ENCODE data around the gene CSRP3. TPM values are rescaled to one million over a fixed set of nuclear protein-coding genes. Genes with fewer than 3 reads are reported as not detected.
A peak's percentile ranks its signal among the peaks of the same experiment; 100 is the strongest.

The CSRP3 gene
- total and polyA plus RNA-seq, 9 of the 15 experiments (the other 6 are each of a cell fraction or from before 2014, with no cell fraction given), result 0.14 TPM; not detected in 8

GRCh38 chr11:19243143-19243542, 41.4 kb upstream of the CSRP3 start (continued):
- TF ChIP-seq TAL1 (IDR thresholded peaks at IDR 0.05) (peak; percentile 60; the same call in 1 of the 2 replicates), POLR2AphosphoS5 (IDR thresholded peaks at IDR 0.05; ENCODE audit: control insufficient read depth, insufficient read depth, low read depth, low read length) (peak; percentile 48; the same call in 1 of the 2 replicates), ARID1B (IDR thresholded peaks at IDR 0.05) (0 out of 2 replicates have a peak, but pooled peaks have one; percentile 22), NFATC3 (IDR thresholded peaks at IDR 0.05) (no peak), E2F3 (CRISPR knock-in tag; IDR thresholded peaks at IDR 0.05) (no peak), ZNF436 (CRISPR knock-in tag; IDR thresholded peaks at IDR 0.05) (no peak), MEIS2 (IDR thresholded peaks at IDR 0.05; ENCODE audit: partially characterized antibody) (peak; percentile 64), KAT8 (IDR thresholded peaks at IDR 0.05; ENCODE audit: low read depth) (no peak), ZZZ3 (IDR thresholded peaks at IDR 0.05) (no peak), TCF7L2 (IDR thresholded peaks at IDR 0.05; ENCODE audit: low read depth, low read length) (no peak), SOX6 (IDR thresholded peaks at IDR 0.05) (no peak), CHD2 (IDR thresholded peaks at IDR 0.05; ENCODE audit: low read depth, low read length) (no peak), STAT6 (CRISPR knock-in tag; IDR thresholded peaks at IDR 0.05) (no peak), ZNF224 (CRISPR knock-in tag; IDR thresholded peaks at IDR 0.05) (no peak), ATF4 (CRISPR knock-in tag; IDR thresholded peaks at IDR 0.05) (no peak), ZFPM2 (CRISPR knock-in tag; IDR thresholded peaks at IDR 0.05) (no peak)
- TF ChIP-seq, protein P1, sequence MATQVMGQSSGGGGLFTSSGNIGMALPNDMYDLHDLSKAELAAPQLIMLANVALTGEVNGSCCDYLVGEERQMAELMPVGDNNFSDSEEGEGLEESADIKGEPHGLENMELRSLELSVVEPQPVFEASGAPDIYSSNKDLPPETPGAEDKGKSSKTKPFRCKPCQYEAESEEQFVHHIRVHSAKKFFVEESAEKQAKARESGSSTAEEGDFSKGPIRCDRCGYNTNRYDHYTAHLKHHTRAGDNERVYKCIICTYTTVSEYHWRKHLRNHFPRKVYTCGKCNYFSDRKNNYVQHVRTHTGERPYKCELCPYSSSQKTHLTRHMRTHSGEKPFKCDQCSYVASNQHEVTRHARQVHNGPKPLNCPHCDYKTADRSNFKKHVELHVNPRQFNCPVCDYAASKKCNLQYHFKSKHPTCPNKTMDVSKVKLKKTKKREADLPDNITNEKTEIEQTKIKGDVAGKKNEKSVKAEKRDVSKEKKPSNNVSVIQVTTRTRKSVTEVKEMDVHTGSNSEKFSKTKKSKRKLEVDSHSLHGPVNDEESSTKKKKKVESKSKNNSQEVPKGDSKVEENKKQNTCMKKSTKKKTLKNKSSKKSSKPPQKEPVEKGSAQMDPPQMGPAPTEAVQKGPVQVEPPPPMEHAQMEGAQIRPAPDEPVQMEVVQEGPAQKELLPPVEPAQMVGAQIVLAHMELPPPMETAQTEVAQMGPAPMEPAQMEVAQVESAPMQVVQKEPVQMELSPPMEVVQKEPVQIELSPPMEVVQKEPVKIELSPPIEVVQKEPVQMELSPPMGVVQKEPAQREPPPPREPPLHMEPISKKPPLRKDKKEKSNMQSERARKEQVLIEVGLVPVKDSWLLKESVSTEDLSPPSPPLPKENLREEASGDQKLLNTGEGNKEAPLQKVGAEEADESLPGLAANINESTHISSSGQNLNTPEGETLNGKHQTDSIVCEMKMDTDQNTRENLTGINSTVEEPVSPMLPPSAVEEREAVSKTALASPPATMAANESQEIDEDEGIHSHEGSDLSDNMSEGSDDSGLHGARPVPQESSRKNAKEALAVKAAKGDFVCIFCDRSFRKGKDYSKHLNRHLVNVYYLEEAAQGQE (IDR thresholded peaks at IDR 0.05; ENCODE audit: borderline replicate concordance), result no peak
- TF ChIP-seq, protein P1 (CRISPR knock-in tag; IDR thresholded peaks at IDR 0.05; ENCODE audit: low read depth), result no peak
